Measurements from ENCODE around the gene CAST.

Gene CAST

DNA sequence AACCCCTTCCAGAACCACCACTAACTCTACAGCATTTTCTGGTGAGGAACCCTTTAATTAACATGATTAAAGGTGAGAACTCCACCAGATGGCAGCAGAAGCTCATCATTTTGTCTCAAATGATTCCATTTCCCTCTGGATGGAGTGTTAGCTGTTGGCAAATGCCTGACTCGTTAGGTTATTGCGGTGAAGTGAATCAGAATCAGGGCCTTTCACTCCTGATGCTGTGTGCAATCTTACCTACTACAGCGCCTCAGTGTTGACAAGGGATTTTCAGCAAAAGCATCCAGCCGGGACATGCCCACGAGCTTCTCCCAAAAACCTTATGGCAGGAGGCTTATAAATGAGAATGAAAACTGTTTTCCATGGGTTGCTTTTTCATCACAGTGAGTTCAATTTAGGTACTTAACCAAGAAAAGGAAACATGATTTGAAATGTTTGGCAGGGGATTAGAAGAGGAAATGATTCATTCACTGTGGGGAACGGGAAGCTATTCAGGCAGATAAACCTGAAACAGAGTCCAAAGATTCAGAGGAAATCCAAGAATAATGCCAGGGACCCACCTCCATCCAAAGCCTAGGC lies 48.0 kb upstream of the CAST start (continued):
- TF ChIP-seq ZNF518A (tag by site-specific recombination; conservative IDR thresholded peaks at IDR 0.05; ENCODE audit: low read depth) (no peak), ZNF670 (tag by site-specific recombination; IDR thresholded peaks at IDR 0.05; ENCODE audit: low read depth) (no peak), CTCF (tag by site-specific recombination; IDR thresholded peaks at IDR 0.05) (peak; percentile 71), ZNF530 (tag by site-specific recombination; IDR thresholded peaks at IDR 0.05; ENCODE audit: low read depth) (no peak), SP7 (tag by site-specific recombination; IDR thresholded peaks at IDR 0.05) (peak; percentile 55; the same call in 1 of the 2 replicates), EGR2 (tag by site-specific recombination; IDR thresholded peaks at IDR 0.05; ENCODE audit: low read depth) (no peak), GFI1B (tag by site-specific recombination; IDR thresholded peaks at IDR 0.05) (peak; percentile 79; the same call in 1 of the 2 replicates), ZNF350 (tag by site-specific recombination; IDR thresholded peaks at IDR 0.05) (no peak), ZNF585B (tag by site-specific recombination; IDR thresholded peaks at IDR 0.05) (no peak), ZNF621 (tag by site-specific recombination; IDR thresholded peaks at IDR 0.05) (no peak), ZNF837 (tag by site-specific recombination; IDR thresholded peaks at IDR 0.05) (no peak), SCRT1 (tag by site-specific recombination; IDR thresholded peaks at IDR 0.05; ENCODE audit: borderline replicate concordance) (no peak), ZNF654 (tag by site-specific recombination; IDR thresholded peaks at IDR 0.05; ENCODE audit: low read depth) (peak; percentile 90), MYNN (tag by site-specific recombination; IDR thresholded peaks at IDR 0.05; ENCODE audit: borderline replicate concordance) (no peak), ZNF404 (tag by site-specific recombination; IDR thresholded peaks at IDR 0.05) (no peak), ZNF501 (tag by site-specific recombination; IDR thresholded peaks at IDR 0.05) (no peak), TCF7L2 (IDR thresholded peaks at IDR 0.05; ENCODE audit: borderline replicate concordance, low read depth, low read length) (no peak), GLI2 (tag by site-specific recombination; IDR thresholded peaks at IDR 0.05; ENCODE audit: borderline replicate concordance, low read depth) (no peak), RBAK (tag by site-specific recombination; IDR thresholded peaks at IDR 0.05) (no peak), ZBTB21 (tag by site-specific recombination; IDR thresholded peaks at IDR 0.05) (no peak), ZNF391 (tag by site-specific recombination; IDR thresholded peaks at IDR 0.05; ENCODE audit: borderline replicate concordance, low read depth) (no peak)
- TF ChIP-seq, protein P1, sequence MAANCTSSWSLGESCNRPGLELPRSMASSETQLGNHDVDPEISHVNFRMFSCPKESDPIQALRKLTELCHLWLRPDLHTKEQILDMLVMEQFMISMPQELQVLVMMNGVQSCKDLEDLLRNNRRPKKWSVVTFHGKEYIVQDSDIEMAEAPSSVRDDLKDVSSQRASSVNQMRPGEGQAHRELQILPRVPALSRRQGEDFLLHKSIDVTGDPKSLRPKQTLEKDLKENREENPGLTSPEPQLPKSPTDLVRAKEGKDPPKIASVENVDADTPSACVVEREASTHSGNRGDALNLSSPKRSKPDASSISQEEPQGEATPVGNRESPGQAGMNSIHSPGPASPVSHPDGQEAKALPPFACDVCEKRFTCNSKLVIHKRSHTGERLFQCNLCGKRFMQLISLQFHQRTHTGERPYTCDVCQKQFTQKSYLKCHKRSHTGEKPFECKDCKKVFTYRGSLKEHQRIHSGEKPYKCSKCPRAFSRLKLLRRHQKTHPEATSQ (tag by site-specific recombination; IDR thresholded peaks at IDR 0.05) = no peak

All from HEK293 (cell line).